ENCODE measurements around the gene ZIC2. TPM values are rescaled to one million over a fixed set of nuclear protein-coding genes. Genes with fewer than 3 reads are reported as not detected.

ZIC2 gene
- total and polyA plus RNA-seq, 8 donors: not detected

DNA sequence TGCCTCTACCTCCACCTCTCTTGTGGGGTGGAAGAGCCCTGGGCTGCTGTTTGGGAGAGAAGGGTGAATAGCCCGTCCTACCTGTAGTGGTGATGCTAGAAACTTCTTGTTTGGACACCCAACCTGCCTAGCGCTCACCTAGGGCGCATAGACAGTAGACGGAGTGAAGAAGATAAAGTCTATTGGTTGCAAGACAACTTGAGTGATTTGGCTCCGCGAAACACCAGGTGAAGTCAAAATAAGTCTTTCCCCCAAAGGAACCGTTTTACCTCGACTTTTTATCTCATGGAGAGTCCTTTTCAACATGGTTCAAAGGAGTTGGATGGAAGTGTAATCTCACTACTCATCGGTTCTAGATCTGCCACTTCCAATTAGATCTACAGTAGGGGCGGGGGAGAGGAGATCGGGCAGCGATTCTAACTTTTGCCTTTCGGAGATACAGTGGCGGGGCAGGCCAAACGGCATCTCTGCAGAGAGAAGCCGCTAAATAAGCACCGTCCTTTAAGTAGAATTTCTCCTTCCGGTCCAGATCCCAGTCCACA lies 9.3 kb upstream of the ZIC2 start:
- Histone ChIP-seq H3K4me3 (no peak overlapping the region), H3K27ac (no peak overlapping the region), H3K27me3 (peaks cover 69 to 100% (median 98%) of the 10 kb centered on the region in 3 donors), H3K9me3 (peaks cover 0 to 51% (median 12%) of the 10 kb centered on the region in 4 donors), H3K4me1 (peaks cover 37 to 44% (median 38%) of the 10 kb centered on the region in 4 donors), H3K36me3 (no peaks in the 10 kb centered on the region)
- DNase-seq: no peak
- 14 to 19% (median 16%) methylated on average over 18 of the region's 18 CpGs for WGBS, 5 donors
- TF ChIP-seq POLR2A (IDR thresholded peaks at IDR 0.05) (no peak), EP300 (IDR thresholded peaks at IDR 0.05) (no peak), POLR2AphosphoS5 (IDR thresholded peaks at IDR 0.05) (no peak)
- TF ChIP-seq, protein P1, sequence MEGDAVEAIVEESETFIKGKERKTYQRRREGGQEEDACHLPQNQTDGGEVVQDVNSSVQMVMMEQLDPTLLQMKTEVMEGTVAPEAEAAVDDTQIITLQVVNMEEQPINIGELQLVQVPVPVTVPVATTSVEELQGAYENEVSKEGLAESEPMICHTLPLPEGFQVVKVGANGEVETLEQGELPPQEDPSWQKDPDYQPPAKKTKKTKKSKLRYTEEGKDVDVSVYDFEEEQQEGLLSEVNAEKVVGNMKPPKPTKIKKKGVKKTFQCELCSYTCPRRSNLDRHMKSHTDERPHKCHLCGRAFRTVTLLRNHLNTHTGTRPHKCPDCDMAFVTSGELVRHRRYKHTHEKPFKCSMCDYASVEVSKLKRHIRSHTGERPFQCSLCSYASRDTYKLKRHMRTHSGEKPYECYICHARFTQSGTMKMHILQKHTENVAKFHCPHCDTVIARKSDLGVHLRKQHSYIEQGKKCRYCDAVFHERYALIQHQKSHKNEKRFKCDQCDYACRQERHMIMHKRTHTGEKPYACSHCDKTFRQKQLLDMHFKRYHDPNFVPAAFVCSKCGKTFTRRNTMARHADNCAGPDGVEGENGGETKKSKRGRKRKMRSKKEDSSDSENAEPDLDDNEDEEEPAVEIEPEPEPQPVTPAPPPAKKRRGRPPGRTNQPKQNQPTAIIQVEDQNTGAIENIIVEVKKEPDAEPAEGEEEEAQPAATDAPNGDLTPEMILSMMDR (IDR thresholded peaks at IDR 0.05): no peak
- intact Hi-C loops (cut with DNase I; ENCODE audit: low total_unique reads): no loop called here

DNA sequence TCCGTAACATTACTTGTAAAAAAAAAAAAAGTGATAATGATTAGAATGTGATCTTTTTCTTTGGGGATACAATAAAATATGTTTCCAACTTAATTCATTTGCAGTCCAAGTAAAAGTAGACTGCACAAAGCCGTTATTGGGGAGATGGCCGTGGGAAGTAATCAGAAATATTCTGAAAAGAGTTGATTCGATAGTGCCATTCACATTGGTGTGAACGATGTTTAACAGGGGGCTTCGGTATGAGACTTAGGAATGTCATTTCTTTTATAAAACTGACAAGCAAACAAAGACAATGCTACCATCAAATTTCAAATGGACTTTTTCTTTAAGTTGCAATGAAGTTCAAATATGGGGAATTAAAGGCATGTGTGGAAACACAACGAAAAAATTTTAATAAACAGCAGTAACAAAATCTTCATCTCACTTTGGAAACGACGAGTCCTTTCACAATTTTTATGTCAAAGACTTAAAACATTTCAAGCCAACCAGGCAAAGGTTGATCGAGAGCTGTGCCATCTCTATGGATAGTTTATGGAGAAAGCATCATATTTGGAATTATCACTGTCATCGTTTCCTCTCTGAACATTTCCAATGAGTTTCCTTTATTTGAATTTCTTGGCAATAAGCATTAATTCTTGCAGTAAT lies 8.3 kb upstream of the ZIC2 start:
- H3K27me3 ChIP-seq: peaks cover 61 to 100% (median 98%) of the 10 kb centered on the region in 3 donors
- H3K4me3 ChIP-seq: no peak overlapping the region
- 14 to 19% (median 16%) methylated on average over 11 of the region's 11 CpGs for WGBS, 5 donors
- H3K36me3 ChIP-seq: no peaks in the 10 kb centered on the region
- DNase-seq: no peak
- intact Hi-C loops (cut with DNase I; ENCODE audit: low total_unique reads): no loop called here
- H3K9me3 ChIP-seq: peaks cover 0 to 51% (median 12%) of the 10 kb centered on the region in 4 donors
- H3K4me1 ChIP-seq: peaks cover 33 to 44% (median 34%) of the 10 kb centered on the region in 4 donors
- H3K27ac ChIP-seq: no peak overlapping the region
- TF ChIP-seq POLR2A (IDR thresholded peaks at IDR 0.05) (no peak), POLR2AphosphoS5 (IDR thresholded peaks at IDR 0.05) (no peak), EP300 (IDR thresholded peaks at IDR 0.05) (no peak)
- TF ChIP-seq, protein P1 (IDR thresholded peaks at IDR 0.05): no peak

DNA sequence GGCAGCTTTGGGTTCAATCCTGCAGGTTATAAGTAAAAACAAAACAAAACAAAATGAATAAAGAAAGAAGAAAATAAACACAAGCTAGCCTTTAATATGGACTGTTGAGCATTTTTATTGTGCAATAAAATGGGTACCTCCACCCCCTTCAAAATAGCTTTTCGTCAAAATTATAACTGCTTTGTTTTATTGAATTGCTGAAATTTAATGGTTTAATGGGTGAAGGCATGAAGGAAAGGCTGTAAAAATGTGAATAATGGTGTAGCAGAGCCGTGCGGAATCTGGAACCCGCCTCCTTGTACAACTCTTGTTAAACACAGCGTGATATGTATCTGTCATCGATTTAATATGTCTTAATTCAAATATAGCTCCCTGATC lies 7.8 kb upstream of the ZIC2 start:
- Histone ChIP-seq H3K9me3 (peaks cover 0 to 51% (median 12%) of the 10 kb centered on the region in 4 donors), H3K4me1 (peaks cover 27 to 44% (median 34%) of the 10 kb centered on the region in 4 donors), H3K27me3 (peaks cover 61 to 100% (median 98%) of the 10 kb centered on the region in 3 donors), H3K36me3 (no peaks in the 10 kb centered on the region), H3K4me3 (no peak overlapping the region), H3K27ac (no peak overlapping the region)
- intact Hi-C loops (cut with DNase I; ENCODE audit: low total_unique reads): no loop called here
- TF ChIP-seq, protein P1 (IDR thresholded peaks at IDR 0.05): no peak
- TF ChIP-seq EP300 (IDR thresholded peaks at IDR 0.05) (no peak), POLR2AphosphoS5 (IDR thresholded peaks at IDR 0.05) (no peak), POLR2A (IDR thresholded peaks at IDR 0.05) (no peak)
- WGBS, 5 donors: 16 to 26% (median 21%) methylated on average over 6 of the region's 6 CpGs
- no peak for DNase-seq

DNA sequence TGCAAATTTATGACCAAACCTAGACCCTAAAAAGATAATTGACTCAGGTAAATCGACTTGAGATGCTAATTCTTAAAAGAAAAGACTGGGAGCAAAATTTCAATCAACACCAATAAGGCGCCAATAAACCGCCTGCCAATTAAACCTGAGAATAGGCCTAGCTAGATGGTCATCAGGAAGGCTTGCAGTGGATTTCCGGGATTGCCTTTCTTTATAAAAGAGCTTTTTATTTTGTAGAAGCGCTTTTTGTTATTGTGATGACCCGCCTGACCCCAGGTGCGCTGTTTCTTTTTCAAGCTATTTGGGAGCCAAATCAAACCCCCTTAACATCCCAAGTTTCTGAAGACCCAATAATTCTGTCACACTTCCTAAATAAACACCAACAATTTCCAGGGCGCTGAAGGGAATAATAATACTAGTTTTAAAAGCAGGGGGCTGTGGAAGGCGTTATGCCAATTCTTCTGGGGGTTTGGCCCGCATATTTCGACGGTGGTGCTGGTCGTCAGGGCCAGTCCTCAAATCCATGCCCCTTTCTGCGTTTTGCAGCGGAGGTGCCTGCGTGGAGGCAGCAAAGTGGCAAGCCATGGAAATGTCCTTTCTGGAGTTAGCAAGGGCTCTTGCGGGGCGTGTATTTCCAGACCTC lies 7.2 kb upstream of the ZIC2 start:
- 12 to 24% (median 18%) methylated on average over 18 of the region's 18 CpGs for WGBS, 5 donors
- Histone ChIP-seq H3K27me3 (peaks cover 62 to 100% (median 98%) of the 10 kb centered on the region in 3 donors), H3K4me1 (peaks cover 26 to 44% (median 32%) of the 10 kb centered on the region in 4 donors), H3K9me3 (peaks cover 0 to 45% (median 12%) of the 10 kb centered on the region in 4 donors), H3K36me3 (no peaks in the 10 kb centered on the region), H3K27ac (no peak overlapping the region), H3K4me3 (no peak overlapping the region)
- no peak for DNase-seq
- TF ChIP-seq EP300 (IDR thresholded peaks at IDR 0.05) (no peak), POLR2AphosphoS5 (IDR thresholded peaks at IDR 0.05) (no peak), POLR2A (IDR thresholded peaks at IDR 0.05) (no peak)
- TF ChIP-seq, protein P1 (IDR thresholded peaks at IDR 0.05): no peak
- intact Hi-C loops (cut with DNase I; ENCODE audit: low total_unique reads): no loop called here

Measured in stomach (tissue), 9 donors.